Activated naive CD8-positive, alpha-beta T cell treated with anti-CD3 and anti-CD28 coated beads, Interleukin-2, amount 10 ng/mL, durations not matched to agents 7 days and 5 days (primary cell): Measurements from ENCODE around the gene C1QTNF2. TPM values are rescaled to one million over a fixed set of nuclear protein-coding genes. Genes with fewer than 3 reads are reported as not detected.

ENCODE experiments used
- ATAC-seq: fragments of 150-1000 bp; cut with Tn5 transposase; one replicate; pipeline ENCODE4 v1.10.0; 2021; ENCODE audit warnings: low read depth, moderate library complexity
- POLR2A ChIA-PET: fragments of 350-600 bp; sonication (Branson Sonifier 250); formaldehyde crosslinking; loops from one replicate; lab custom pipeline; 2021; ENCODE audit warnings: antibody characterized with exemption; lab: Charles Lee
- DNase-seq: peaks from one replicate; pipeline ENCODE4 v3.0.0; 2021
- H3K27ac Mint-ChIP-seq: one replicate; pipeline ENCODE4 v1.8.0; 2022; ENCODE audit warnings: mild to moderate bottlenecking, mixed read lengths
- H3K27me3 Mint-ChIP-seq: one replicate; pipeline ENCODE4 v1.8.0; 2022; ENCODE audit warnings: mild to moderate bottlenecking, moderate library complexity, mixed read lengths
- H3K36me3 Mint-ChIP-seq: one replicate; pipeline ENCODE4 v1.8.0; 2021; ENCODE audit warnings: mild to moderate bottlenecking, mixed read lengths
- H3K4me1 Mint-ChIP-seq: one replicate; pipeline ENCODE4 v1.8.0; 2021; ENCODE audit warnings: mixed read lengths
- H3K4me3 Mint-ChIP-seq: one replicate; pipeline ENCODE4 v1.8.0; 2022; ENCODE audit warnings: mild to moderate bottlenecking, moderate library complexity, mixed read lengths
- H3K9me3 Mint-ChIP-seq: one replicate; pipeline ENCODE4 v1.8.0; 2021; ENCODE audit warnings: mixed read lengths
- total RNA-seq, 2 experiments: library from RNA; stranded (reverse); gene quantifications; one replicate each; pipeline ENCODE4 v1.2.3, GENCODE V29; 2021

C1QTNF2 gene
- not detected for total RNA-seq

- POLR2A ChIA-PET = interaction anchor here (0.8 kb wide), 1 partner anchor 10 kb away, joined by 3 read pairs; no protein-coding TSS in a partner anchor
- Mint-ChIP-seq H3K4me1 (no peaks in the 10 kb centered on the region), H3K36me3 (no peaks in the 10 kb centered on the region), H3K27ac (no peak within 1 kb of the TSS), H3K9me3 (no peaks in the 10 kb centered on the region), H3K4me3 (peak within 1 kb of the TSS; percentile 64), H3K27me3 (peaks cover 78% of the 10 kb centered on the region)
- peak; percentile 39 for DNase-seq
- peak; percentile 50 for ATAC-seq
Measured at GRCh38 chr5:160369990-160370712, at the start of gene C1QTNF2. Gene C1QTNF2 (minus strand): TSS chr5:160370626. CDS start chr5:160355011, 15,615 bp downstream.

GRCh38 chr5:160420331-160420610 is 49.8 kb upstream of the C1QTNF2 start:
- POLR2A ChIA-PET = interaction anchor here (1.4 to 2.1 kb wide), 2 partner anchors 21 to 1212 kb away, joined by 3 to 8 read pairs; partner anchors contain the start of gene FAM200C
- H3K36me3 Mint-ChIP-seq = peaks cover 27% of the 10 kb centered on the region
- DNase-seq (no peak), ATAC-seq (no peak)
- H3K27me3 Mint-ChIP-seq = no peaks in the 10 kb centered on the region
- H3K9me3 Mint-ChIP-seq = no peaks in the 10 kb centered on the region
- peak overlapping the region; percentile 95 for H3K27ac Mint-ChIP-seq
- peak overlapping the region; percentile 97 for H3K4me3 Mint-ChIP-seq
- H3K4me1 Mint-ChIP-seq = peaks cover 55% of the 10 kb centered on the region

- peak overlapping the region; percentile 97 for H3K4me3 Mint-ChIP-seq
- peaks cover 51% of the 10 kb centered on the region for H3K4me1 Mint-ChIP-seq
- no peaks in the 10 kb centered on the region for H3K9me3 Mint-ChIP-seq
- H3K27ac Mint-ChIP-seq = peak overlapping the region; percentile 95
- POLR2A ChIA-PET = interaction anchor here (0.7 to 2.1 kb wide), 11 partner anchors 11 to 1367 kb away, joined by 3 to 12 read pairs (median 3); partner anchors contain the start of genes FAM200C and PWWP2A
- H3K36me3 Mint-ChIP-seq = peaks cover 24% of the 10 kb centered on the region
- DNase-seq = no peak
- H3K27me3 Mint-ChIP-seq = no peaks in the 10 kb centered on the region
- ATAC-seq = no peak
Measured at GRCh38 chr5:160419458-160420330, 49.3 kb upstream of the C1QTNF2 start.

- H3K27me3 Mint-ChIP-seq = no peaks in the 10 kb centered on the region
- H3K4me3 Mint-ChIP-seq = peak within 1 kb of the TSS; percentile 97
- H3K27ac Mint-ChIP-seq = peak within 1 kb of the TSS; percentile 95
- H3K9me3 Mint-ChIP-seq = no peaks in the 10 kb centered on the region
- peaks cover 15% of the 10 kb centered on the region for H3K36me3 Mint-ChIP-seq
- DNase-seq = peak; percentile 90
- ATAC-seq = peak; percentile 87
- H3K4me1 Mint-ChIP-seq = peaks cover 42% of the 10 kb centered on the region
- POLR2A ChIA-PET = interaction anchor here (0.5 to 2.1 kb wide), 14 partner anchors 9 to 1211 kb away, joined by 3 to 12 read pairs (median 4); partner anchors contain the start of genes FAM200C and PWWP2A
Measured at GRCh38 chr5:160418561-160419457, 48.4 kb upstream of the C1QTNF2 start, which contains the start of gene SLU7. Gene SLU7 (minus strand): TSS chr5:160419081. CDS start chr5:160415294, 3,787 bp downstream.

- peaks cover 3% of the 10 kb centered on the region for H3K4me1 Mint-ChIP-seq
- H3K4me3 Mint-ChIP-seq = peak within 1 kb of the TSS; percentile 87
- H3K9me3 Mint-ChIP-seq = no peaks in the 10 kb centered on the region
- peaks cover 2% of the 10 kb centered on the region for H3K27me3 Mint-ChIP-seq
- POLR2A ChIA-PET = interaction anchor here (1.0 kb wide), 1 partner anchor 20 kb away, joined by 8 read pairs; the partner anchor contains the start of gene SLU7
- peak; percentile 86 for ATAC-seq
- H3K27ac Mint-ChIP-seq = peak within 1 kb of the TSS; percentile 32
- peaks cover 7% of the 10 kb centered on the region for H3K36me3 Mint-ChIP-seq
- DNase-seq = peak; percentile 73
Measured at GRCh38 chr5:160399402-160400353, 29.3 kb upstream of the C1QTNF2 start, which contains the start of gene FAM200C. Gene FAM200C (minus strand): TSS chr5:160400054. CDS start chr5:160395490, 4,564 bp downstream.

GRCh38 chr5:160398806-160399205 is 28.4 kb upstream of the C1QTNF2 start:
- Mint-ChIP-seq H3K4me3 (peak overlapping the region; percentile 87), H3K36me3 (peaks cover 3% of the 10 kb centered on the region), H3K9me3 (no peaks in the 10 kb centered on the region), H3K4me1 (peaks cover 3% of the 10 kb centered on the region), H3K27me3 (peaks cover 4% of the 10 kb centered on the region), H3K27ac (no peak overlapping the region)
- no peak for ATAC-seq
- no peak for DNase-seq
- POLR2A ChIA-PET = interaction anchor here (1.0 kb wide), 1 partner anchor 21 kb away, joined by 8 read pairs; the partner anchor contains the start of gene SLU7

DNA sequence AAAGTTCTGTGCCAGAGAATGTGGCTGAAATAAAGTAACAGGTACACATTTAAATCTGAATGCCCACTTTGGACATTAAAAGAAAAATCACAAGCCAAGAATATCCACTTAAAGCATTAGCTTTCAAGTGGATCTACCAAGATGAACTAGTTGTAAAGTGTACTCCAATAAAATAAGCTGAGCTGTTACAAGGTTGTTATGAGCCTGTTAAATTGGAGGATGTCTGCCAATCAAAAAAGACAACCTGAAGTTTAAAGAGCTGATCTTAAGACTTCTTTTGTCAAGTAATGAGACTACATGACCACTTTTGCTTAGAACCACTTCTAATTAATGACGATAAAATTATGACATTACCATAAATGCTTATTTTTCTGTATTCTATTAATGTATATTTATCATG is 27.1 kb upstream of the C1QTNF2 start:
- no peak overlapping the region for H3K27ac Mint-ChIP-seq

GRCh38 chr5:160395111-160395510 is 24.7 kb upstream of the C1QTNF2 start:
- Mint-ChIP-seq H3K9me3 (no peaks in the 10 kb centered on the region), H3K4me1 (peaks cover 2% of the 10 kb centered on the region), H3K4me3 (no peak overlapping the region), H3K36me3 (no peaks in the 10 kb centered on the region), H3K27me3 (peaks cover 6% of the 10 kb centered on the region), H3K27ac (no peak overlapping the region)
- DNase-seq = no peak
- POLR2A ChIA-PET = no interaction called here
- no peak for ATAC-seq

More for the DNA sequence above, 27.1 kb upstream of the C1QTNF2 start:
- ATAC-seq (no peak), DNase-seq (no peak)
- peaks cover 6% of the 10 kb centered on the region for H3K27me3 Mint-ChIP-seq
- H3K9me3 Mint-ChIP-seq = no peaks in the 10 kb centered on the region
- H3K4me1 Mint-ChIP-seq = peaks cover 3% of the 10 kb centered on the region
- H3K4me3 Mint-ChIP-seq = no peak overlapping the region
- H3K36me3 Mint-ChIP-seq = no peaks in the 10 kb centered on the region
- POLR2A ChIA-PET = no interaction called here

- POLR2A ChIA-PET = no interaction called here
- H3K27me3 Mint-ChIP-seq = peaks cover 6% of the 10 kb centered on the region
- ATAC-seq (no peak), DNase-seq (no peak)
- no peaks in the 10 kb centered on the region for H3K4me1 Mint-ChIP-seq
- H3K36me3 Mint-ChIP-seq = peaks cover 4% of the 10 kb centered on the region
- peaks cover 6% of the 10 kb centered on the region for H3K9me3 Mint-ChIP-seq
- H3K27ac Mint-ChIP-seq = no peak overlapping the region
- H3K4me3 Mint-ChIP-seq = no peak overlapping the region
Measured at GRCh38 chr5:160390787-160391696, 20.6 kb upstream of the C1QTNF2 start.

- ATAC-seq = no peak
- Mint-ChIP-seq H3K4me1 (no peaks in the 10 kb centered on the region), H3K36me3 (peaks cover 4% of the 10 kb centered on the region), H3K27me3 (peaks cover 5% of the 10 kb centered on the region), H3K27ac (no peak overlapping the region), H3K4me3 (no peak overlapping the region), H3K9me3 (peaks cover 6% of the 10 kb centered on the region)
- DNase-seq = no peak
- POLR2A ChIA-PET = no interaction called here
Measured at GRCh38 chr5:160387445-160387844, 17.0 kb upstream of the C1QTNF2 start.

GRCh38 chr5:160385496-160385895 is 15.1 kb upstream of the C1QTNF2 start:
- no peak for DNase-seq
- no peak overlapping the region for H3K4me3 Mint-ChIP-seq
- POLR2A ChIA-PET = interaction anchor here (0.5 kb wide), 1 partner anchor 202 kb away, joined by 5 read pairs; no protein-coding TSS in a partner anchor
- H3K36me3 Mint-ChIP-seq = peaks cover 4% of the 10 kb centered on the region
- H3K4me1 Mint-ChIP-seq = no peaks in the 10 kb centered on the region
- no peak overlapping the region for H3K27ac Mint-ChIP-seq
- ATAC-seq = no peak
- H3K27me3 Mint-ChIP-seq = peaks cover 15% of the 10 kb centered on the region
- H3K9me3 Mint-ChIP-seq = peaks cover 6% of the 10 kb centered on the region
